Activated gamma-delta T cell treated with anti-CD3 and anti-CD28 coated beads, Interleukin-2, amount 50 U/mL, for 16 hours (primary cell): ENCODE results near the gene NR1I2.

ENCODE experiments used
- DNase-seq: peaks from one replicate; pipeline ENCODE4 v3.0.0-alpha.2; 2020; ENCODE audit warnings: low read depth

The NR1I2 gene

DNA sequence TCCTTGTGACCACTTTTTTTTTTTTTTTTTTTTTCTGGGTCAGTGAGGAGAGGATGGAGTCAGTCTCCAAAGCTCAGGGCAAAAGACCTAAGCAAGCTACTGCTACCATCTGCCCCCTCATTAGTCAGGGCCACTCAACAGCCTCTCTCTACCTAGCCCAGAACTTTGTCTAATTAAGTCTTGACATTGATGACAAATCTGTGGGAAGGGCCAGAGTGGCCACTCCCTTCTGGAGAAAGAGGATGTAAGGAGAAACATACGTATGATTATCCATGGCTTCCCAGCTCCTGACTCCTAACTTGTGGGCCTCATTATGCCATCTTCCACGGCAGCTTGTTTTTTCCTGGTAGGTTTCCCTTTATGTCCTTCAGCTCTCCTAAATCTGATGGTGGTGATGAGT, 37.9 kb downstream of the NR1I2 start:
- no peak for DNase-seq

- DNase-seq, result no peak
Measured at GRCh38 chr3:119825820-119826219, 43.9 kb downstream of the NR1I2 start.

DNA sequence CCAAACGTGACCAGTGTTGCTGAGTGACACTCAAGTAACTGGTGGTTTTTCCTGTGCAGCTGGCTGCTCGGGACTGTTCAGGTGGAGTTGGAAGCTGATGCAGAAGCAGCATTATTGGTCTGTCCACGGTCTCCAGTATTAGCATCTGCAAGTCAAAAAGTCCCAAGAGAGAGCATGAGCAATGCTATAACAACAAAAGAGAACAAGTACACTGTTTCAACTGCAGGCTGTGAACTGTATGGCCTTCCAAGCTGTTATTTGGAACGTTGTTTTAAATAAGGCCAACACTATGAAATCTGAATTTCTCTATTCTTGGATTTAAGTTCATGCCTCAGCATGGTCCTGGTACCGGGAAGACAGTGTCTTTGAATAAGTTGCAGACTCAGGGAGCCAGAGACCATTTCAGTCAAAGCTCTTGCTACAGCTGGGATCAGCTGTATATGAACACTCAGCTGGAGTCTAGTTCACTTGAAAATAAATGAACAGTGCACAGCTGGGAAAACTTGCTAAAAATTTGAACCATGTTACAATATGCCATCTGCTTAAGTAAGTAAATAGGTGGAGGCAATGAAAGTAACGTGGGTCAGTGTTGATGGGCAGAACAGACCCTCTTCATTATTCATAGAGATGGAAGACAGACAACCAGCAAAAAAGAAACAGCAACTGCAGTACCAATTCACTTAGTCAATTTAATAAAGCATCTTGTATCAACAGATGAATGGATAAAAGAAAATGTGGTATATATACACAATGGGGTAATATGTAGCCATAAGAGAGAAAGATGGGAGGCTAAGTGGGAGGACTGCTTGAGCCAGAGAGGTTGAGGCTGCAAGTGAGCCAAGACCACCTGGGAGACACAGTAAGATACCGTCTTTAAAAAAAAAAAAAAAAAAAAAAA, 45.1 kb downstream of the NR1I2 start:
- no peak for DNase-seq

DNA sequence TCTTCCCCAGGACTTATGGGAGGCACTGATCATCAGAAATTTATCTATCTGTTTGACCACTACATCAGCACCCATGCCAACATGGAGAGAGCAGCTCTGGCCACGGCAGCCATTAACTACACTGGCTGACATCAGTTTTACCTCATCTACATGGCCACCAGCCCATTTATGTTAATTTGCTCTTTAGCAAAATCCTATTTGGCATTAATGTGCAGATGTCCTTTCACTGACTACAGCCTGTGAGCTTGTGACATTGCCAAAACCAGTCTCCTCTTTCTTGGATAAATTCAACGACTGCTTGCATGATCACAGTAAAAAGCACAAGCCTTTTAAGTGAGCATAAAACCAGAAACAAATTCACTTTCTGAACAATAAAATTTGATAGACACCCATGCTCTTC, 47.5 kb downstream of the NR1I2 start:
- no peak for DNase-seq

GRCh38 chr3:119831022-119831421, 49.1 kb downstream of the NR1I2 start:
- no peak for DNase-seq

- no peak for DNase-seq
Measured at GRCh38 chr3:119831941-119832371, 50.1 kb downstream of the NR1I2 start.

DNA sequence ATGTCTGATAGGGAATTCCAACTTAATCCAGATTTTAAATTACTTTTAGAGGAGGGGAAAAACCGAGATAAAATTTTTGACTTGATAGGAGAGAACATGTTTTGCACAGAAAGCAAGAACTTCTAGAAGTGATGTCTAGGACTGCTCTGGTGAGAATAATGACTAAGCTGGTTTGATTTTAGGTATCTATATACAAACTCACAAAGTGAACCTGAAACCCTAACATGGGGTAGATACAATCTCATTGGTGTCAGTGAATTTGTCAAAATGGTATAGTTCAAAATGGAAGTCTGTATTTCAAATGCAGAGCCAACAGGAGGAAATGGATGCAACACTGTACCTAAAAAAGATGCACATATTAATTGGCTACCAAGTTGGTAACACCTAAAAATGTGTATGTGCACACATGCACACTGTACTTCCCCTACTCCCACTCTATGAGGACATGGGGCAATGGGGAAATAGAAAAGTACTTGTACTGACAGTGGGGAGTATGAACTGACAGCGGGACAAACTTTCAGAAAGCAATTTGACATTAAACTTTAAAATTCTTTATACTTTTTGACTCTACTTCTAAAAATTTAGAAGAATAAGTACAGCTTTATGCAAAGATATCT, 53.0 kb downstream of the NR1I2 start:
- DNase-seq, result no peak

DNA sequence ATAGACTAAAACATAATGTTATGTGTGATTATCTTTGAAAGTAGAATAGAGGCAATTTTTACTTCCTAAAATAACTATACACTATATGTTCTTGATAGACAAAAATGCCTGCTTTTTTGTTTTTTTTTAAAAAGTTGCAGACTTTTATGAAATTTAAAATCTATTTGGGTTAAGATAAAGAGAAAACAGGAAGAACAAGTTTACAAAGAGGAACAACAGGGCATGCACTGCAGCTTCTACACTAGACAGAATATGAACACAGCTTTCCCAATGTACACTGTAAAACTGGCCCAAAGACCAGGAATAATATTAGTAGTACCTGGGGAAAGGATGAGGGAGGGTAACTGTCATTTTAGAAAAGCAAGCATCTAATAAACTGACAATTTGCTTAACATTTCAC, 53.7 kb downstream of the NR1I2 start:
- DNase-seq, result no peak

- DNase-seq, result no peak
Measured at GRCh38 chr3:119841808-119842471, 60.0 kb downstream of the NR1I2 start.

DNA sequence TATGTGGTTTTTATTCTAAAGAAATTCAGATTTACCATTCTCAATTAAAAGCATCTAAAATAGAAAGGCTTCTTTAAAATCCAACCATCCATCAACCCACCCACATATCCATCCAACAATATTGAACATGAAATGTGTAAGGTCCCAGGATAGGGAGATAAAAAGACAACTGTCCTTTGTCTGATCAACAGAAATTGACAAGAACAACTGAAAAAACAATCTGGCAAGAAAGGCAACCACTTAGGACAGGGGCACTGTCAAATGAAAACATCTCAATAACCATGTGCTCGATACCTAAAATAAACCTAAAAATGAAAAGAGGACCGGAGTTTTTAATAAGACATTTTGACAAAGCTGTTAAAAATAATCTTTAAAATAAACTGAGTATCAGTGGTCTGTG, 67.2 kb downstream of the NR1I2 start:
- no peak for DNase-seq

- no peak for DNase-seq
Measured at GRCh38 chr3:119856695-119857094, 74.8 kb downstream of the NR1I2 start.

GRCh38 chr3:119858957-119859356, 77.1 kb downstream of the NR1I2 start:
- DNase-seq, result no peak

DNA sequence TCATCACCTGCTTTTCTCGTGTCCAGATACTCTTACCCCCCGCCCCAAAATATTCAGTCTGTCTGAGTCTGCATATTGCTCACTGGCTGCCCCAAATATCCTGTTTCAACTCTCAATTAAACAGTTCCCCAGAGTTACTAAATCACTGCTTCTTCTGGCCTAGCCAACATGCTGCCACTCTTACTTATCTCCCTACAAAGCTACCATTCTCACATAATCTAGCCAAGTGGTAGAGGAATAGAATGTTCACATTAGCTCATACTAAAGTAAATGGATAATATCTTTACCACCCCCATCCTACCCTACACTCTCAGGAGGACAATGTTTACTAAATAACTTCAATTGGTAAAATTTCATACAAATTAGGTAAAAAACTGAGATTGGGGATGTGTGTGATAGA, 77.8 kb downstream of the NR1I2 start:
- DNase-seq, result no peak

- no peak for DNase-seq
Measured at GRCh38 chr3:119861681-119862080, 79.8 kb downstream of the NR1I2 start.

GRCh38 chr3:119862616-119863015, 80.7 kb downstream of the NR1I2 start:
- DNase-seq, result no peak

DNA sequence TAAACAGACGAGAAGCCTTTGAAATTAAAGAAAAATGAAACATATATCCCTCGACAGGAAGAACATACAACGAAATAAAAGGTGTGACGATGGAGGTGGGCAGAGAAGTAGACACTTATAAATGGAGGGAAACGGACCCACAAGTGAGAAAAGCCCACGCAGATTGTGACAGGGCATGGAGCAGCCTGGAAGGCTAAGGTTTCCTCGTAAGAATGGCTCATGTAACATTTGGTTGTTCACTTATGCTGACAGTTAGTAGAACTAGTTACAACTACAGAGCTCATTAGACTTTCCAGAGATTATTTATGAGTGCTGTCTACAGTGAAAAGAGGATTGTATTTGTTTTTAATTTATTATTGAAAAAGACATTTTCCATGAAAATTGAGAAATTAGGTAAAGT, 82.6 kb downstream of the NR1I2 start:
- no peak for DNase-seq
